HCT116 (cell line): Measurements from ENCODE around the gene RIN3. TPM values are rescaled to one million over a fixed set of nuclear protein-coding genes. Genes with fewer than 3 reads are reported as not detected.

Experiments
- ATAC-seq: fragments of 200-7000 bp; cut with Tn5 transposase; 2 replicates; pipeline ENCODE4 v1.9.1; 2020; ENCODE audit warnings: mild to moderate bottlenecking, moderate library complexity
- BruUV-seq: library from RNA; stranded (reverse); fragments of 400-500 nt; replicated peaks from 2 replicates; lab custom pipeline; 2021; lab: Mats Ljungman, UMichigan
- CTCF ChIA-PET: fragments of 300-600 bp; sonication (Branson Sonifier 250); formaldehyde crosslinking; loops from one replicate; lab custom pipeline; 2021; ENCODE audit warnings: antibody characterized with exemption; lab: Charles Lee
- POLR2A ChIA-PET: fragments of 300-600, 350-600 bp; sonication (Branson Sonifier 250); formaldehyde crosslinking; loops from one replicate; lab custom pipeline; 2021; ENCODE audit warnings: antibody characterized with exemption; lab: Charles Lee
- RAD21 ChIA-PET, 2 experiments: fragments of 300-600 bp; sonication (Branson Sonifier 250); formaldehyde crosslinking; loops; one replicate each; lab custom pipeline; 2023; ENCODE audit warnings: low total read pairs in 2 of 2; ENCODE audit not compliant: uncharacterized antibody in 2 of 2, unreplicated experiment in 2 of 2, low non-redundant PET in 1 of 2; lab: Charles Lee
- DNase-seq: peaks from one replicate; pipeline ENCODE4 v3.0.0-alpha.2; 2010; ENCODE audit warnings: low read depth, low spot score
- H2AFZ ChIP-seq: fragments of 200-600 bp; shearing (Covaris generic), sonication (generic); 2 replicates; pipeline ENCODE4 v1.6.1; 2017; ENCODE audit warnings: low read depth, mixed run types, mixed read lengths, antibody characterized with exemption, low read length; ENCODE audit not compliant: poor library complexity, severe bottlenecking
- H3K27ac ChIP-seq: 2 replicates; pipeline ENCODE4 v1.5.1; 2012; ENCODE audit warnings: low read depth, low read length
- H3K27me3 ChIP-seq: fragments of 200-600 bp; sonication (generic); 2 replicates; pipeline ENCODE4 v1.6.1; 2016; ENCODE audit warnings: mixed run types, low read length, mixed read lengths; ENCODE audit not compliant: insufficient read depth
- H3K36me3 ChIP-seq, 2 experiments: fragments of 200-500 bp in 1 of 2; fragments of 200-600 bp in 1 of 2; sonication (Bioruptor generic) in 1 of 2; sonication (generic) in 1 of 2; 2 replicates each; pipeline versions ENCODE4 v1.5.1 to v1.6.1; 2014 to 2016; ENCODE audit warnings: low read length in 2 of 2, inconsistent platforms in 1 of 2, mixed read lengths in 1 of 2, mixed run types in 1 of 2; ENCODE audit not compliant: insufficient read depth in 2 of 2, control insufficient read depth in 1 of 2
- H3K4me1 ChIP-seq, 2 experiments: fragments of 200-600 bp in 1 of 2; sonication (generic) in 1 of 2; 2 replicates each; pipeline versions ENCODE4 v1.5.1 to v1.6.1; 2012 to 2017; ENCODE audit warnings: low read length in 2 of 2, inconsistent platforms in 1 of 2, mild to moderate bottlenecking in 1 of 2, mixed read lengths in 1 of 2, mixed run types in 1 of 2, moderate library complexity in 1 of 2; ENCODE audit not compliant: insufficient read depth in 2 of 2, control insufficient read depth in 1 of 2
- H3K4me2 ChIP-seq: fragments of 200-600 bp; sonication (generic); 2 replicates; pipeline ENCODE4 v1.6.1; 2017; ENCODE audit warnings: mixed run types, low read length, mixed read lengths
- H3K4me3 ChIP-seq, 2 experiments: fragments of 200-600 bp in 1 of 2; sonication (generic) in 1 of 2; replicated peaks in 1 of 2; 2 replicates each; pipeline ENCODE4 v1.5.1; 2011 to 2016; ENCODE audit warnings: low read length in 2 of 2, control low read depth in 1 of 2, low read depth in 1 of 2, mild to moderate bottlenecking in 1 of 2, mixed read lengths in 1 of 2, mixed run types in 1 of 2
- H3K79me2 ChIP-seq: fragments of 200-600 bp; sonication (generic); 2 replicates; pipeline ENCODE4 v1.6.1; 2017; ENCODE audit warnings: mild to moderate bottlenecking, mixed run types, low read length, moderate library complexity, mixed read lengths; ENCODE audit not compliant: insufficient read depth
- H3K9ac ChIP-seq: fragments of 200-600 bp; sonication (generic); 2 replicates; pipeline ENCODE4 v1.6.1; 2016; ENCODE audit warnings: low read length, mixed read lengths
- H3K9me2 ChIP-seq: fragments of 200-600 bp; sonication (generic), shearing (Covaris generic); 2 replicates; pipeline ENCODE4 v1.6.1; 2017; ENCODE audit warnings: mixed run types, mild to moderate bottlenecking, moderate library complexity; ENCODE audit not compliant: insufficient read depth
- H3K9me3 ChIP-seq, 2 experiments: fragments of 200-500 bp in 1 of 2; fragments of 200-600 bp in 1 of 2; sonication (Bioruptor generic) in 1 of 2; sonication (generic) in 1 of 2; 2 replicates each; pipeline ENCODE4 v1.6.1; 2014 to 2017; ENCODE audit warnings: low read length in 2 of 2, mixed read lengths in 2 of 2, inconsistent platforms in 1 of 2, low read depth in 1 of 2, mild to moderate bottlenecking in 1 of 2, mixed run types in 1 of 2, moderate library complexity in 1 of 2; ENCODE audit not compliant: control insufficient read depth in 1 of 2, insufficient read depth in 1 of 2
- H4K20me1 ChIP-seq: fragments of 200-600 bp; sonication (generic), shearing (Covaris generic); 2 replicates; pipeline ENCODE4 v1.6.1; 2017; ENCODE audit warnings: mixed run types, mild to moderate bottlenecking, moderate library complexity; ENCODE audit not compliant: insufficient read depth
- CBX3 ChIP-seq: IDR thresholded peaks from 2 replicates; pipeline ENCODE4 v1.6.1; 2012; ENCODE audit warnings: low read depth
- CEBPB ChIP-seq: IDR thresholded peaks from 2 replicates; pipeline ENCODE4 v1.6.1; 2012; ENCODE audit warnings: low read depth
- CTCF ChIP-seq, 3 experiments: fragments of 200-600 bp in 1 of 3; sonication (generic) in 1 of 3; IDR thresholded peaks in 2 of 3; conservative IDR thresholded peaks in 1 of 3; 2 replicates each; pipeline ENCODE4 v1.5.1; 2012 to 2017; ENCODE audit warnings: low read depth in 2 of 3, low read length in 2 of 3, antibody characterized with exemption in 1 of 3, borderline replicate concordance in 1 of 3, control low read depth in 1 of 3, mild to moderate bottlenecking in 1 of 3, mixed read lengths in 1 of 3, mixed run types in 1 of 3, moderate library complexity in 1 of 3; ENCODE audit not compliant: insufficient read depth in 1 of 3
- EGR1 ChIP-seq: IDR thresholded peaks from 2 replicates; pipeline ENCODE4 v1.6.1; 2012; ENCODE audit warnings: low read depth
- ELF1 ChIP-seq: IDR thresholded peaks from 2 replicates; pipeline ENCODE4 v1.6.1; 2012; ENCODE audit warnings: low read depth, borderline replicate concordance
- EZH2 ChIP-seq: fragments of 200-600 bp; sonication (generic); IDR thresholded peaks from 2 replicates; pipeline ENCODE4 v1.6.1; 2017; ENCODE audit warnings: antibody characterized with exemption, mixed run types
- EZH2phosphoT487 ChIP-seq: fragments of 200-600 bp; IDR thresholded peaks from 2 replicates; pipeline ENCODE4 v1.6.1; 2018; ENCODE audit warnings: antibody characterized with exemption, borderline replicate concordance
- FOSL1 ChIP-seq: IDR thresholded peaks from 2 replicates; pipeline ENCODE4 v1.6.1; 2012; ENCODE audit warnings: low read depth
- JUND ChIP-seq: IDR thresholded peaks from 2 replicates; pipeline ENCODE4 v1.6.1; 2012
- MAX ChIP-seq: IDR thresholded peaks from 2 replicates; pipeline ENCODE4 v1.6.1; 2012
- POLR2A ChIP-seq: IDR thresholded peaks from 2 replicates; pipeline ENCODE4 v1.7.0; 2011; ENCODE audit warnings: borderline replicate concordance; ENCODE audit not compliant: insufficient read depth, insufficient read length; ENCODE audit errors: extremely low read depth
- POLR2AphosphoS5 ChIP-seq: IDR thresholded peaks from 2 replicates; pipeline ENCODE4 v1.6.1; 2011; ENCODE audit warnings: mild to moderate bottlenecking, low read depth, low read length, moderate library complexity
- REST ChIP-seq: IDR thresholded peaks from 2 replicates; pipeline ENCODE4 v1.6.1; 2012; ENCODE audit warnings: low read depth
- SIN3A ChIP-seq: IDR thresholded peaks from 2 replicates; pipeline ENCODE4 v1.6.1; 2012; ENCODE audit warnings: low read depth
- SP1 ChIP-seq: IDR thresholded peaks from 2 replicates; pipeline ENCODE4 v1.6.1; 2012; ENCODE audit warnings: low read depth
- SRF ChIP-seq: IDR thresholded peaks from 2 replicates; pipeline ENCODE4 v1.6.1; 2012; ENCODE audit warnings: low read depth
- TCF7L2 ChIP-seq: IDR thresholded peaks from 2 replicates; pipeline ENCODE4 v1.7.0; 2011; ENCODE audit warnings: borderline replicate concordance, inconsistent platforms; ENCODE audit not compliant: insufficient read depth, insufficient read length; ENCODE audit errors: extremely low read depth
- YY1 ChIP-seq: IDR thresholded peaks from 2 replicates; pipeline ENCODE4 v1.6.1; 2011; ENCODE audit warnings: low read length, low read depth, moderate library complexity, mild to moderate bottlenecking; ENCODE audit not compliant: insufficient replicate concordance; ENCODE audit errors: extremely low read depth
- ZFX ChIP-seq: fragments of 450-650 bp; IDR thresholded peaks from 2 replicates; pipeline ENCODE4 v1.6.1; 2017
- ZNF274 ChIP-seq: fragments of 200-500 bp; sonication (Bioruptor generic); IDR thresholded peaks from 2 replicates; pipeline ENCODE4 v1.6.1; 2014; ENCODE audit warnings: mild to moderate bottlenecking, low read depth, low read length, inconsistent platforms
- intact Hi-C: fragments of 100-400 bp; cut with micrococcal nuclease; formaldehyde crosslinking; loops from 2 replicates; pipeline ENCODE4 v1.10.0; 2022
- total RNA-seq: library from RNA; stranded (reverse); gene quantifications from one replicate; pipeline ENCODE4 v1.2.1, GENCODE V29; 2021; ENCODE audit not compliant: unreplicated experiment

Gene RIN3
- total RNA-seq, 1 experiment from 2014 or later: 22.2 TPM

GRCh38 chr14:92525322-92526095, 11.9 kb downstream of the RIN3 start:
- H3K27me3 ChIP-seq: no peaks in the 10 kb centered on the region
- peaks cover 26% of the 10 kb centered on the region; the same call in 1 of the 2 replicates for H3K79me2 ChIP-seq
- no peak overlapping the region for H3K9ac ChIP-seq
- no TSS peak for BruUV-seq
- no peak for DNase-seq
- no peak overlapping the region for H3K4me3 ChIP-seq
- no peak overlapping the region for H3K27ac ChIP-seq
- no peak for ATAC-seq
- ChIA-PET CTCF (no interaction called here), POLR2A (no interaction called here), RAD21 (no interaction called here)
- no peaks in the 10 kb centered on the region; a peak in 1 of 4 replicates for H3K4me1 ChIP-seq
- H4K20me1 ChIP-seq: no peaks in the 10 kb centered on the region
- no peaks in the 10 kb centered on the region for H3K9me2 ChIP-seq
- H3K9me3 ChIP-seq: no peaks in the 10 kb centered on the region
- no peak overlapping the region for H2AFZ ChIP-seq
- H3K36me3 ChIP-seq: no peaks in the 10 kb centered on the region
- no peak for TF ChIP-seq EZH2phosphoT487
- TF ChIP-seq ELF1: no peak
- TF ChIP-seq ZNF274: no peak
- no peak for TF ChIP-seq EZH2
- TF ChIP-seq SP1: no peak
- TF ChIP-seq CEBPB: no peak
- TF ChIP-seq FOSL1: no peak
- TF ChIP-seq POLR2A: no peak
- TF ChIP-seq SIN3A: no peak
- no peak for TF ChIP-seq REST
- TF ChIP-seq SRF: no peak
- no peak for TF ChIP-seq TCF7L2
- no peak for TF ChIP-seq MAX
- TF ChIP-seq CBX3: no peak
- TF ChIP-seq POLR2AphosphoS5: no peak
- TF ChIP-seq YY1: no peak
- no peak for TF ChIP-seq ZFX
- TF ChIP-seq JUND: no peak
- TF ChIP-seq CTCF (IDR thresholded peaks at IDR 0.05 in 2 of 3, conservative IDR thresholded peaks at IDR 0.05 in 1 of 3; ENCODE audit: borderline replicate concordance in 1 of 3, insufficient read depth in 1 of 3, low read depth in 2 of 3, low read length in 2 of 3): no peak
- TF ChIP-seq EGR1: no peak
- no peak overlapping the region for H3K4me2 ChIP-seq
- intact Hi-C loops: no loop called here
